Lower leg skin (tissue), 3 donors: ENCODE measurements around the gene SFMBT2.

Experiments used
- CTCF ChIP-seq, 3 donors: fragments of 450-650 bp; IDR thresholded peaks; one replicate each; pipeline ENCODE4 v1.5.1; 2016; ENCODE audit warnings: antibody characterized with exemption in 3 of 3, mild to moderate bottlenecking in 3 of 3, moderate library complexity in 2 of 3
- POLR2A ChIP-seq, 2 donors: fragments of 450-650 bp; IDR thresholded peaks; one replicate each; pipeline ENCODE4 v1.6.1; 2016 to 2017; ENCODE audit warnings: antibody characterized with exemption in 2 of 2, mild to moderate bottlenecking in 1 of 2, moderate library complexity in 1 of 2

- no peak for TF ChIP-seq CTCF (IDR thresholded peaks at IDR 0.05)
- TF ChIP-seq POLR2A (IDR thresholded peaks at IDR 0.05): no peak
Measured at GRCh38 chr10:7170626-7171322, 240.1 kb downstream of the SFMBT2 start.
